ENCODE data around the gene GINS1. TPM values are rescaled to one million over a fixed set of nuclear protein-coding genes. Genes with fewer than 3 reads are reported as not detected.

GINS1 gene
- total RNA-seq, 1 experiment from 2014 or later = 17.1 TPM

GRCh38 chr20:25484224-25484846 lies 76.9 kb downstream of the GINS1 start:
- no peak for DNase-seq (ENCODE audit: low read depth)
- in situ Hi-C loops (cut with HindIII; ENCODE audit: low pct_unique_long_range_greater_than_20kb, low sequenced_read_pairs) = no loop called here

- in situ Hi-C loops (cut with HindIII; ENCODE audit: low pct_unique_long_range_greater_than_20kb, low sequenced_read_pairs) = no loop called here
- DNase-seq (ENCODE audit: low read depth) = no peak
Observed at GRCh38 chr20:25484911-25485511, 77.5 kb downstream of the GINS1 start.

- in situ Hi-C loops (cut with HindIII; ENCODE audit: low pct_unique_long_range_greater_than_20kb, low sequenced_read_pairs) = no loop called here
- no peak for DNase-seq (ENCODE audit: low read depth)
Observed at GRCh38 chr20:25485872-25486271, 78.4 kb downstream of the GINS1 start.

GRCh38 chr20:25486377-25486776 lies 78.9 kb downstream of the GINS1 start:
- no peak for DNase-seq (ENCODE audit: low read depth)
- in situ Hi-C loops (cut with HindIII; ENCODE audit: low pct_unique_long_range_greater_than_20kb, low sequenced_read_pairs) = no loop called here

GRCh38 chr20:25487306-25487705 lies 79.8 kb downstream of the GINS1 start:
- no peak for DNase-seq (ENCODE audit: low read depth)
- in situ Hi-C loops (cut with HindIII; ENCODE audit: low pct_unique_long_range_greater_than_20kb, low sequenced_read_pairs) = no loop called here

- in situ Hi-C loops (cut with HindIII; ENCODE audit: low pct_unique_long_range_greater_than_20kb, low sequenced_read_pairs) = no loop called here
Observed at GRCh38 chr20:25487975-25488374, 80.5 kb downstream of the GINS1 start.

GRCh38 chr20:25489221-25489871 lies 81.9 kb downstream of the GINS1 start:
- in situ Hi-C loops (cut with HindIII; ENCODE audit: low pct_unique_long_range_greater_than_20kb, low sequenced_read_pairs) = no loop called here
- no peak for DNase-seq (ENCODE audit: low read depth)

More at GRCh38 chr20:25487975-25488374, 80.5 kb downstream of the GINS1 start:
- no peak for DNase-seq (ENCODE audit: low read depth)

GRCh38 chr20:25490656-25491445 lies 83.4 kb downstream of the GINS1 start:
- in situ Hi-C loops (cut with HindIII; ENCODE audit: low pct_unique_long_range_greater_than_20kb, low sequenced_read_pairs) = no loop called here
- no peak for DNase-seq (ENCODE audit: low read depth)

- in situ Hi-C loops (cut with HindIII; ENCODE audit: low pct_unique_long_range_greater_than_20kb, low sequenced_read_pairs) = no loop called here
- DNase-seq (ENCODE audit: low read depth) = no peak
Observed at GRCh38 chr20:25491446-25492038, 84.1 kb downstream of the GINS1 start.

- in situ Hi-C loops (cut with HindIII; ENCODE audit: low pct_unique_long_range_greater_than_20kb, low sequenced_read_pairs) = no loop called here
- no peak for DNase-seq (ENCODE audit: low read depth)
Observed at GRCh38 chr20:25493137-25493536, 85.7 kb downstream of the GINS1 start.

- no peak for DNase-seq (ENCODE audit: low read depth)
- in situ Hi-C loops (cut with HindIII; ENCODE audit: low pct_unique_long_range_greater_than_20kb, low sequenced_read_pairs) = no loop called here
Observed at GRCh38 chr20:25493748-25494505, 86.5 kb downstream of the GINS1 start.

GRCh38 chr20:25494506-25495188 lies 87.2 kb downstream of the GINS1 start:
- in situ Hi-C loops (cut with HindIII; ENCODE audit: low pct_unique_long_range_greater_than_20kb, low sequenced_read_pairs) = no loop called here

GRCh38 chr20:25495189-25495824 lies 87.8 kb downstream of the GINS1 start:
- no peak for DNase-seq (ENCODE audit: low read depth)
- in situ Hi-C loops (cut with HindIII; ENCODE audit: low pct_unique_long_range_greater_than_20kb, low sequenced_read_pairs) = no loop called here

More at GRCh38 chr20:25494506-25495188, 87.2 kb downstream of the GINS1 start:
- no peak for DNase-seq (ENCODE audit: low read depth)

- DNase-seq (ENCODE audit: low read depth) = no peak
- in situ Hi-C loops (cut with HindIII; ENCODE audit: low pct_unique_long_range_greater_than_20kb, low sequenced_read_pairs) = no loop called here
Observed at GRCh38 chr20:25496165-25496967, 88.9 kb downstream of the GINS1 start.

GRCh38 chr20:25496968-25497401 lies 89.5 kb downstream of the GINS1 start:
- in situ Hi-C loops (cut with HindIII; ENCODE audit: low pct_unique_long_range_greater_than_20kb, low sequenced_read_pairs) = no loop called here
- DNase-seq (ENCODE audit: low read depth) = peak; percentile 87

GRCh38 chr20:25497586-25498279 lies 90.3 kb downstream of the GINS1 start:
- DNase-seq (ENCODE audit: low read depth) = no peak
- in situ Hi-C loops (cut with HindIII; ENCODE audit: low pct_unique_long_range_greater_than_20kb, low sequenced_read_pairs) = no loop called here
